ENCODE measurements around the gene ARHGEF3.

The ARHGEF3 gene, protein sequence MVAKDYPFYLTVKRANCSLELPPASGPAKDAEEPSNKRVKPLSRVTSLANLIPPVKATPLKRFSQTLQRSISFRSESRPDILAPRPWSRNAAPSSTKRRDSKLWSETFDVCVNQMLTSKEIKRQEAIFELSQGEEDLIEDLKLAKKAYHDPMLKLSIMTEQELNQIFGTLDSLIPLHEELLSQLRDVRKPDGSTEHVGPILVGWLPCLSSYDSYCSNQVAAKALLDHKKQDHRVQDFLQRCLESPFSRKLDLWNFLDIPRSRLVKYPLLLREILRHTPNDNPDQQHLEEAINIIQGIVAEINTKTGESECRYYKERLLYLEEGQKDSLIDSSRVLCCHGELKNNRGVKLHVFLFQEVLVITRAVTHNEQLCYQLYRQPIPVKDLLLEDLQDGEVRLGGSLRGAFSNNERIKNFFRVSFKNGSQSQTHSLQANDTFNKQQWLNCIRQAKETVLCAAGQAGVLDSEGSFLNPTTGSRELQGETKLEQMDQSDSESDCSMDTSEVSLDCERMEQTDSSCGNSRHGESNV

GRCh38 chr3:56801662-56802377 lies at the start of gene ARHGEF3:
Gene ARHGEF3 (minus strand): TSS chr3:56801949. CDS start chr3:56801798, 151 bp downstream.
- Histone ChIP-seq H3K4me1 (ENCODE audit: control insufficient read depth, low read length) (peaks cover 25% of the 10 kb centered on the region), H3K36me3 (ENCODE audit: control insufficient read depth, low read length) (no peaks in the 10 kb centered on the region), H3K27ac (ENCODE audit: low read depth, low read length) (no peak within 1 kb of the TSS), H3K9me2 (replicated peaks; ENCODE audit: control insufficient read depth, low read length) (no peaks in the 10 kb centered on the region), H3F3A (ENCODE audit: control insufficient read depth, insufficient read depth) (0 out of 2 replicates have a peak, but pooled peaks cover 5% of the 10 kb centered on the region), H3K27me3 (ENCODE audit: control insufficient read depth, low read length) (peaks cover 11% of the 10 kb centered on the region), H3K9me3 (ENCODE audit: control insufficient read depth, insufficient read depth, low read length) (no peaks in the 10 kb centered on the region), H4K20me1 (ENCODE audit: control insufficient read depth, insufficient read depth, low read depth, low read length) (no peaks in the 10 kb centered on the region), H3K4me2 (ENCODE audit: low read length) (peak within 1 kb of the TSS; percentile 92), H3K4me3 (ENCODE audit: low read length) (peak within 1 kb of the TSS; percentile 82), H3K79me2 (ENCODE audit: control insufficient read depth, low read length) (no peaks in the 10 kb centered on the region)
- TF ChIP-seq EZH2phosphoT487 (IDR thresholded peaks at IDR 0.05; ENCODE audit: borderline replicate concordance, low read length) (no peak), CTCF (IDR thresholded peaks at IDR 0.05; ENCODE audit: low read depth, low read length, poor library complexity, severe bottlenecking) (peak; percentile 61)

- no peaks in the 10 kb centered on the region for H3K9me3 ChIP-seq (ENCODE audit: control insufficient read depth, insufficient read depth, low read length)
- no peaks in the 10 kb centered on the region for H3K9me2 ChIP-seq (replicated peaks; ENCODE audit: control insufficient read depth, low read length)
- H4K20me1 ChIP-seq (ENCODE audit: control insufficient read depth, insufficient read depth, low read depth, low read length), result no peaks in the 10 kb centered on the region
- TF ChIP-seq EZH2phosphoT487 (IDR thresholded peaks at IDR 0.05; ENCODE audit: borderline replicate concordance, low read length) (no peak), CTCF (IDR thresholded peaks at IDR 0.05; ENCODE audit: low read depth, low read length, poor library complexity, severe bottlenecking) (no peak)
- H3K27me3 ChIP-seq (ENCODE audit: control insufficient read depth, low read length), result no peaks in the 10 kb centered on the region
- H3K27ac ChIP-seq (ENCODE audit: low read depth, low read length), result no peak overlapping the region
- no peak overlapping the region for H3K4me3 ChIP-seq (ENCODE audit: low read length)
- no peaks in the 10 kb centered on the region for H3K79me2 ChIP-seq (ENCODE audit: control insufficient read depth, low read length)
- H3K36me3 ChIP-seq (ENCODE audit: control insufficient read depth, low read length), result no peaks in the 10 kb centered on the region
- peaks cover 26% of the 10 kb centered on the region for H3K4me1 ChIP-seq (ENCODE audit: control insufficient read depth, low read length)
- peak overlapping the region; percentile 28 for H3K4me2 ChIP-seq (ENCODE audit: low read length)
- no peaks in the 10 kb centered on the region for H3F3A ChIP-seq (ENCODE audit: control insufficient read depth, insufficient read depth)
Measured at GRCh38 chr3:56849698-56850097, 47.9 kb upstream of the ARHGEF3 start.

GRCh38 chr3:56845505-56845904 lies 43.8 kb upstream of the ARHGEF3 start:
- no peaks in the 10 kb centered on the region for H3F3A ChIP-seq (ENCODE audit: control insufficient read depth, insufficient read depth)
- H3K27ac ChIP-seq (ENCODE audit: low read depth, low read length), result no peak overlapping the region
- peaks cover 26% of the 10 kb centered on the region for H3K4me1 ChIP-seq (ENCODE audit: control insufficient read depth, low read length)
- no peaks in the 10 kb centered on the region for H3K27me3 ChIP-seq (ENCODE audit: control insufficient read depth, low read length)
- no peaks in the 10 kb centered on the region for H4K20me1 ChIP-seq (ENCODE audit: control insufficient read depth, insufficient read depth, low read depth, low read length)
- no peaks in the 10 kb centered on the region for H3K79me2 ChIP-seq (ENCODE audit: control insufficient read depth, low read length)
- no peaks in the 10 kb centered on the region for H3K9me2 ChIP-seq (replicated peaks; ENCODE audit: control insufficient read depth, low read length)
- no peaks in the 10 kb centered on the region for H3K36me3 ChIP-seq (ENCODE audit: control insufficient read depth, low read length)
- TF ChIP-seq CTCF (IDR thresholded peaks at IDR 0.05; ENCODE audit: low read depth, low read length, poor library complexity, severe bottlenecking), result no peak
- TF ChIP-seq EZH2phosphoT487 (IDR thresholded peaks at IDR 0.05; ENCODE audit: borderline replicate concordance, low read length), result no peak
- no peak overlapping the region for H3K4me3 ChIP-seq (ENCODE audit: low read length)
- no peak overlapping the region for H3K4me2 ChIP-seq (ENCODE audit: low read length)
- no peaks in the 10 kb centered on the region for H3K9me3 ChIP-seq (ENCODE audit: control insufficient read depth, insufficient read depth, low read length)
